Breast epithelium (tissue), 4 donors: Measurements from ENCODE around the gene OR4N2. TPM values are rescaled to one million over a fixed set of nuclear protein-coding genes. Genes with fewer than 3 reads are reported as not detected.
"Not testable (repeated sequence)": the region's sequence is repeated elsewhere in the genome, so short reads cannot be mapped to it uniquely, and the experiment has no call there.

ENCODE experiments used
- DNase-seq, 2 donors: peaks; one replicate each; pipeline ENCODE4 v3.0.0-alpha.2; 2019; ENCODE audit warnings: low spot score in 2 of 2
- H3K27ac ChIP-seq, 2 donors: fragments of 200-600 bp; sonication (generic) in 1 of 2; one replicate each; pipeline ENCODE4 v1.5.1; 2016 to 2019; ENCODE audit warnings: mild to moderate bottlenecking in 1 of 2
- H3K27me3 ChIP-seq, 2 donors: fragments of 200-600 bp; sonication (generic) in 1 of 2; one replicate each; pipeline versions ENCODE4 v1.5.1 to v1.6.0; 2017 to 2019; ENCODE audit warnings: control low read depth in 1 of 2, mild to moderate bottlenecking in 1 of 2
- H3K36me3 ChIP-seq: fragments of 200-600 bp; one replicate; pipeline ENCODE4 v1.5.1; 2019
- H3K4me1 ChIP-seq, 2 donors: fragments of 200-600 bp; sonication (generic); one replicate each; pipeline ENCODE4 v1.5.1; 2016 to 2019; ENCODE audit warnings: control low read depth in 1 of 2
- H3K4me3 ChIP-seq, 3 donors: fragments of 200-600 bp; sonication (generic); 1 replicate in 2 of 3; 2 replicates in 1 of 3; pipeline ENCODE4 v1.5.1; 2016 to 2019; ENCODE audit warnings: mild to moderate bottlenecking in 3 of 3, moderate library complexity in 2 of 3
- H3K9me3 ChIP-seq, 2 donors: fragments of 200-600 bp; sonication (generic) in 1 of 2; one replicate each; pipeline ENCODE4 v1.5.1; 2016 to 2019; ENCODE audit warnings: control low read depth in 1 of 2
- CTCF ChIP-seq, 3 donors: fragments of 450-650 bp; IDR thresholded peaks; one replicate each; pipeline ENCODE4 v1.5.1; 2016 to 2017; ENCODE audit warnings: antibody characterized with exemption in 3 of 3, mild to moderate bottlenecking in 3 of 3, moderate library complexity in 3 of 3
- POLR2A ChIP-seq: fragments of 450-650 bp; IDR thresholded peaks from one replicate; pipeline ENCODE4 v1.6.1; 2016; ENCODE audit warnings: antibody characterized with exemption, mild to moderate bottlenecking, moderate library complexity
- POLR2AphosphoS5 ChIP-seq, 3 donors: sonication (generic); formaldehyde crosslinking; IDR thresholded peaks; one replicate each; pipeline ENCODE4 v1.6.1; 2017; ENCODE audit warnings: antibody characterized with exemption in 3 of 3
- intact Hi-C: fragments of 100-400 bp; cut with DNase I; formaldehyde crosslinking; loops from one replicate; pipeline ENCODE4 v1.15.1; 2023; ENCODE audit warnings: low total_unique reads
- total RNA-seq, 3 donors: library from RNA; depleted of rRNA; stranded (reverse); fragments of >200 nt; gene quantifications; one replicate each; pipeline ENCODE4 v1.1.0, GENCODE V29; 2016

OR4N2 gene
- total RNA-seq, 3 donors from 2014 or later = not detected

- TF ChIP-seq POLR2AphosphoS5 (IDR thresholded peaks at IDR 0.05) (no peak), CTCF (IDR thresholded peaks at IDR 0.05) (no peak), POLR2A (no peak)
- no peak overlapping the region for H3K27ac ChIP-seq
- H3K4me3 ChIP-seq = no peak overlapping the region
- no peaks in the 10 kb centered on the region for H3K27me3 ChIP-seq
- peaks cover 0 to 18% of the 10 kb centered on the region in 2 donors for H3K9me3 ChIP-seq
- DNase-seq = no peak
- no peaks in the 10 kb centered on the region for H3K36me3 ChIP-seq
- no peaks in the 10 kb centered on the region for H3K4me1 ChIP-seq
- intact Hi-C loops = no loop called here
Measured at GRCh38 chr14:19823178-19823577, 19.6 kb downstream of the OR4N2 start.

- Histone ChIP-seq H3K27ac (no peak overlapping the region), H3K27me3 (no peaks in the 10 kb centered on the region), H3K36me3 (no peaks in the 10 kb centered on the region), H3K9me3 (peaks cover 0 to 18% of the 10 kb centered on the region in 2 donors), H3K4me3 (no peak overlapping the region), H3K4me1 (no peaks in the 10 kb centered on the region)
- no peak for TF ChIP-seq CTCF (IDR thresholded peaks at IDR 0.05)
- TF ChIP-seq POLR2AphosphoS5 (IDR thresholded peaks at IDR 0.05) = no peak
- no peak for TF ChIP-seq POLR2A
- intact Hi-C loops = no loop called here
- DNase-seq = no peak
Measured at GRCh38 chr14:19823765-19824164, 20.2 kb downstream of the OR4N2 start.

- H3K4me1 ChIP-seq, H3K27ac ChIP-seq, H3K9me3 ChIP-seq, DNase-seq, H3K27me3 ChIP-seq, H3K36me3 ChIP-seq, H3K4me3 ChIP-seq, intact Hi-C loops: not testable (repeated sequence)
Measured at GRCh38 chr14:19827626-19828244, 24.2 kb downstream of the OR4N2 start.

GRCh38 chr14:19828314-19828713 lies 24.7 kb downstream of the OR4N2 start:
- H3K27ac ChIP-seq = no peak overlapping the region
- no peak overlapping the region for H3K4me3 ChIP-seq
- intact Hi-C loops = no loop called here
- no peak for DNase-seq
- TF ChIP-seq POLR2AphosphoS5 (IDR thresholded peaks at IDR 0.05) (no peak), POLR2A (no peak), CTCF (IDR thresholded peaks at IDR 0.05) (no peak)
- H3K9me3 ChIP-seq = peaks cover 0 to 6% of the 10 kb centered on the region in 2 donors
- no peaks in the 10 kb centered on the region for H3K36me3 ChIP-seq
- H3K4me1 ChIP-seq = no peaks in the 10 kb centered on the region
- no peaks in the 10 kb centered on the region for H3K27me3 ChIP-seq

GRCh38 chr14:19834203-19834848 lies 30.8 kb downstream of the OR4N2 start:
- intact Hi-C loops, H3K36me3 ChIP-seq, H3K27ac ChIP-seq, H3K27me3 ChIP-seq, H3K4me1 ChIP-seq, H3K4me3 ChIP-seq, DNase-seq: not testable (repeated sequence)
- H3K9me3 ChIP-seq = peaks cover 3 to 30% of the 10 kb centered on the region in 2 donors

- Histone ChIP-seq H3K4me1 (no peaks in the 10 kb centered on the region), H3K27ac (no peak overlapping the region), H3K9me3 (peaks cover 3 to 30% of the 10 kb centered on the region in 2 donors), H3K27me3 (no peaks in the 10 kb centered on the region), H3K4me3 (no peak overlapping the region), H3K36me3 (no peaks in the 10 kb centered on the region)
- TF ChIP-seq CTCF (IDR thresholded peaks at IDR 0.05) = no peak
- TF ChIP-seq POLR2A = no peak
- no peak for TF ChIP-seq POLR2AphosphoS5 (IDR thresholded peaks at IDR 0.05)
- intact Hi-C loops = no loop called here
- DNase-seq = no peak
Measured at GRCh38 chr14:19838433-19838832, 34.9 kb downstream of the OR4N2 start.
